Hepatocyte (in vitro differentiated cells): Measurements from ENCODE around the gene PIGQ.

Source experiments
- CTCF ChIP-seq: fragments of 200-600 bp; sonication (generic); IDR thresholded peaks from 2 replicates; pipeline ENCODE4 v1.5.1; 2016; ENCODE audit warnings: antibody characterized with exemption, mild to moderate bottlenecking; ENCODE audit not compliant: poor library complexity
- EZH2 ChIP-seq: fragments of 200-600 bp; sonication (generic); IDR thresholded peaks from 2 replicates; pipeline ENCODE4 v1.6.1; 2016; ENCODE audit warnings: antibody characterized with exemption, mild to moderate bottlenecking, borderline replicate concordance

GRCh38 chr16:530111-530817 lies 39.5 kb upstream of the PIGQ start:
- no peak for TF ChIP-seq CTCF
- TF ChIP-seq EZH2: no peak
